ENCODE measurements around the gene ATP4A.

GRCh38 chr19:35522745-35523327 lies 40.6 kb downstream of the ATP4A start:
- TF ChIP-seq YY1 (IDR thresholded peaks at IDR 0.05; ENCODE audit: insufficient read depth, insufficient read length): no peak
- no peak for TF ChIP-seq SUZ12 (IDR thresholded peaks at IDR 0.05; ENCODE audit: extremely low read depth, insufficient read depth, insufficient read length)
